ENCODE data around the gene CSF3R.
"Not testable (repeated sequence)": the region's sequence is repeated elsewhere in the genome, so short reads cannot be mapped to it uniquely, and the experiment has no call there.

The CSF3R gene

GRCh38 chr1:36484099-36484498, 1.4 kb upstream of the CSF3R start:
- Histone ChIP-seq H3K36me3 (ENCODE audit: control insufficient read depth, insufficient read depth, low read length) (no peaks in the 10 kb centered on the region), H3K4me3 (replicated peaks; ENCODE audit: low read depth, low read length) (no peak overlapping the region), H3K27me3 (replicated peaks; ENCODE audit: control insufficient read depth, insufficient read depth, low read length) (no peaks in the 10 kb centered on the region)
- TF ChIP-seq CTCF (IDR thresholded peaks at IDR 0.05; ENCODE audit: insufficient read depth, low read length, poor library complexity, severe bottlenecking): no peak
- no peak for DNase-seq (ENCODE audit: extremely low read depth, insufficient read length)

GRCh38 chr1:36481771-36482723, 666 bp downstream of the CSF3R start:
- Histone ChIP-seq H3K27me3 (replicated peaks; ENCODE audit: control insufficient read depth, insufficient read depth, low read length) (no peaks in the 10 kb centered on the region), H3K36me3 (ENCODE audit: control insufficient read depth, insufficient read depth, low read length) (no peaks in the 10 kb centered on the region), H3K4me3 (replicated peaks; ENCODE audit: low read depth, low read length) (no peak overlapping the region)
- no peak for TF ChIP-seq CTCF (IDR thresholded peaks at IDR 0.05; ENCODE audit: insufficient read depth, low read length, poor library complexity, severe bottlenecking)
- no peak for DNase-seq (ENCODE audit: extremely low read depth, insufficient read length)

GRCh38 chr1:36481091-36481490, 1.6 kb downstream of the CSF3R start:
- no peak overlapping the region for H3K4me3 ChIP-seq (replicated peaks; ENCODE audit: low read depth, low read length)
- no peaks in the 10 kb centered on the region for H3K27me3 ChIP-seq (replicated peaks; ENCODE audit: control insufficient read depth, insufficient read depth, low read length)

GRCh38 chr1:36480161-36480560, 2.6 kb downstream of the CSF3R start:
- TF ChIP-seq CTCF (IDR thresholded peaks at IDR 0.05; ENCODE audit: insufficient read depth, low read length, poor library complexity, severe bottlenecking): no peak
- Histone ChIP-seq H3K36me3 (ENCODE audit: control insufficient read depth, insufficient read depth, low read length) (no peaks in the 10 kb centered on the region), H3K4me3 (replicated peaks; ENCODE audit: low read depth, low read length) (no peak overlapping the region), H3K27me3 (replicated peaks; ENCODE audit: control insufficient read depth, insufficient read depth, low read length) (no peaks in the 10 kb centered on the region)
- DNase-seq (ENCODE audit: extremely low read depth, insufficient read length): no peak

More at GRCh38 chr1:36481091-36481490, 1.6 kb downstream of the CSF3R start:
- DNase-seq (ENCODE audit: extremely low read depth, insufficient read length): no peak
- no peaks in the 10 kb centered on the region for H3K36me3 ChIP-seq (ENCODE audit: control insufficient read depth, insufficient read depth, low read length)
- TF ChIP-seq CTCF (IDR thresholded peaks at IDR 0.05; ENCODE audit: insufficient read depth, low read length, poor library complexity, severe bottlenecking): no peak

- no peaks in the 10 kb centered on the region for H3K27me3 ChIP-seq (replicated peaks; ENCODE audit: control insufficient read depth, insufficient read depth, low read length)
- TF ChIP-seq CTCF (IDR thresholded peaks at IDR 0.05; ENCODE audit: insufficient read depth, low read length, poor library complexity, severe bottlenecking): no peak
Observed at GRCh38 chr1:36479505-36480051, 3.1 kb downstream of the CSF3R start.

GRCh38 chr1:36477615-36478014, 5.1 kb downstream of the CSF3R start:
- not testable (repeated sequence) for H3K36me3 ChIP-seq (ENCODE audit: control insufficient read depth, insufficient read depth, low read length); H3K27me3 ChIP-seq (replicated peaks; ENCODE audit: control insufficient read depth, insufficient read depth, low read length); DNase-seq (ENCODE audit: extremely low read depth, insufficient read length); H3K4me3 ChIP-seq (replicated peaks; ENCODE audit: low read depth, low read length)

More at GRCh38 chr1:36479505-36480051, 3.1 kb downstream of the CSF3R start:
- no peak for DNase-seq (ENCODE audit: extremely low read depth, insufficient read length)
- H3K36me3 ChIP-seq (ENCODE audit: control insufficient read depth, insufficient read depth, low read length): no peaks in the 10 kb centered on the region
- H3K4me3 ChIP-seq (replicated peaks; ENCODE audit: low read depth, low read length): no peak overlapping the region
